HCEC 1CT (cell line): Measurements from ENCODE around the gene ADK.
"Not testable (repeated sequence)": the region's sequence is repeated elsewhere in the genome, so short reads cannot be mapped to it uniquely, and the experiment has no call there.

Source experiments
- DNase-seq: peaks from one replicate; pipeline ENCODE4 v3.0.0-alpha.2; 2017

ADK gene

DNA sequence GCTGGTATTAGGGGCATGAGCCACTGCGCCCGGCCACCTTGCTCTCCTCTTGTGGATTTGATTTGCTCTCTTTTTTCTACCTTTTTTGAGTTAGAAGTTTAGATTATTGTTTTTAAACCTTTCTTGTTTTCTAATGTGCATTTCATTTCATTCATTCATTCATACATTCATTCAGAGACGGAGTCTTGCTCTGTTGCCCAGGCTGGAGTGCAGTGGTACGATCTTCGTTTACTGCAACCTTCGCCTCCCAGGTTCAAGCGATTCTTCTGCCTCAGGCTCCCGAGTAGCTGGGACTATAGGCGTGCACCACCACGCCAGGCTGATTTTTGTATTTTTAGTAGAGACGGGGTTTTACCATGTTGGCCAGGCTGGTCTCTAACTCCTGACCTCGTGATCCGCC lies 37.6 kb downstream of the ADK start:
- not testable (repeated sequence) for DNase-seq

GRCh38 chr10:74189999-74190421 lies 39.0 kb downstream of the ADK start:
- peak; percentile 94 for DNase-seq

- DNase-seq, result no peak
Observed at GRCh38 chr10:74190494-74190893, 39.5 kb downstream of the ADK start.

GRCh38 chr10:74194545-74194944 lies 43.5 kb downstream of the ADK start:
- peak; percentile 59 for DNase-seq

- DNase-seq, result peak; percentile 64
Observed at GRCh38 chr10:74194999-74195398, 44.0 kb downstream of the ADK start.

DNA sequence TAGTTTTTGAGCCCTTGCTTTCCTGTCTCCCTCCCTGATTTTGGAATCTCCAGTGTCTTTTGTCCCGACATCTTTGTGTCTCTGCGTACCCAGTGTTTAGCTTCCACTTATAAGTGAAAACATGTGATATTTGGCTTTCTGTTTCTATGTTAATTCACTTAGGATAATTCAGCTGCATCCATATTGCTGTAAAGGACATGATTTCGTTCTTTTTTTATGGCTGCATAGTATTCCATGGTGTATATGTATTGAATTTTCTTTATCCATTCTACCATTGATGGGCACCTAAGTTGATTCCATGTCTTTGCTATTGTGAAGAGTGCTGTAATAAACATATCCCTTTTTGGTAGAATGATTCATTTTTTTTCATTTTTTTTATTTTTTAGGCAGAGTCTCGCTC lies 48.3 kb downstream of the ADK start:
- no peak for DNase-seq

GRCh38 chr10:74202356-74202755 lies 51.3 kb downstream of the ADK start:
- no peak for DNase-seq

GRCh38 chr10:74206746-74207145 lies 55.7 kb downstream of the ADK start:
- DNase-seq, result no peak

DNA sequence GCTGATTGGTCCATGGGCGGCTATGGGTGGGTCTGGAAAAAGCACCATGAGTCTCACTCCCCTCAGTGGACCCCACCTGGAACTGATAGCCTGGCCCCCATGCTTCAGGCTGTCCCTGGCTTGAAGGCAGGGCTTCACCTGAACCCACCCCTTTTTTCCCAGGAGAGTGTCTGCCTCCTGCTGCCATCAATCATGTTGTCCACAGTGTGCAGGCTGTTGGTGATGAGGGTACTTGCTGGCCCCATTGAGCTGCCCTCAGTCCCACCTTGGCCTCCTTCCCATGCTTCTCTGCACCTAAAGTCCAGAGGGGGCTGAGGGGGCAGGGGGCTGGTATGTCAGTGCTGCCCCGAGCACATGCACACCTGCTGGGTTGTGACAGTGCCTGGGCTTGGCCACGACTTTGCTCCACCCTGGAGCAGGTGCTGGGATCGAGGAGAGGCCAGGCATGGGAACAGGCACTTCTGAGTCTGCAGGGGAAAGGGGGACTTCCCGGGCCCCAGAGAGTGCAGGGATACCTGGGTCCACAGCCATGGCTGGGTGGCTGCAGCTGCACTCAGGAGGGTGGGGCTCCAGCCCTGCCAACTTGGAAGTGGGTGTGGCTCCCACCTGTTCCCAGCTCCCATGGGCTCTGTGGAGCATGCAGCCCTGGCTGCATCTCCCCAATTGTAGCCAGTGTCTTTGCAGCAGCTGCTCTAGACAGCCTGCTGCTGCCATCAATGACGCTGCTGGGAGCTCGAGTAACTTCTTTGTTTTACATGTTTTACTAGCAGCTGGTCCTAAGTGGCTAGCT lies 56.9 kb downstream of the ADK start:
- DNase-seq, result no peak

DNA sequence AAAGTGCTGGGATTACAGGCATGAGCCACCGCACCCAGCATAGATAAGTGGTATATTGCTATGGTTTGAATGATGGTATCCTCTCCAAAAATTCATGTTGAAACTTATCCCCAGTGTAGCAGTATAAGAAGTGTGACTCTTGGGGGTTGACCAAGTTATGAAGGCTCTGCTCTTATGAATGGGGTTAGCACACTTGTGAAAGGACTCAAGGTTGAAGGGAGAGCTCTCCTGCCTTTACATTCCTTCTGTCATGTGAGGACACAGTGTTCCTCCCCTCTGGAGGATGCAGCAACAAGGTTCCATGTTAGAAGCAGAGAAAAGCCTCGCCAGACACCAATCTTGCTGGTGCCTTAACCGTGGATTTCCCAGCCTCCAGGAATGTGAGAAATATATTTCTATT lies 58.0 kb downstream of the ADK start:
- DNase-seq, result no peak

- DNase-seq, result no peak
Observed at GRCh38 chr10:74213019-74213418, 62.0 kb downstream of the ADK start.

- DNase-seq, result peak; percentile 62
Observed at GRCh38 chr10:74213571-74214162, 62.6 kb downstream of the ADK start.

DNA sequence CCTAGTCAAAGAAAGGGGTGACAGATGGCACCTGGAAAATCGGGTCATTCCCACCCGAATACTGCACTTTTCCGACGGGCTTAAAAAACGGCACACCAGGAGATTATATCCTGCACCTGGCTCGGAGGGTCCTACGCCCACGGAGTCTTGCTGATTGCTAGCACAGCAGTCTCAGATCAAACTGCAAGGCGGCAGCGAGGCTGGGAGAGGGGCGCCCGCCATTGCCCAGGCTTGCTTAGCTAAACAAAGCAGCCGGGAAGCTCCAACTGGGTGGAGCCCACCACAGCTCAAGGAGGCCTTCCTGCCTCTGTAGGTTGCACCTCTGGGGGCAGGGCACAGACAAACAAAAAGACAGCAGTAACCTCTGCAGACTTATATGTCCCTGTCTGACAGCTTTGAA lies 66.1 kb downstream of the ADK start:
- not testable (repeated sequence) for DNase-seq

DNA sequence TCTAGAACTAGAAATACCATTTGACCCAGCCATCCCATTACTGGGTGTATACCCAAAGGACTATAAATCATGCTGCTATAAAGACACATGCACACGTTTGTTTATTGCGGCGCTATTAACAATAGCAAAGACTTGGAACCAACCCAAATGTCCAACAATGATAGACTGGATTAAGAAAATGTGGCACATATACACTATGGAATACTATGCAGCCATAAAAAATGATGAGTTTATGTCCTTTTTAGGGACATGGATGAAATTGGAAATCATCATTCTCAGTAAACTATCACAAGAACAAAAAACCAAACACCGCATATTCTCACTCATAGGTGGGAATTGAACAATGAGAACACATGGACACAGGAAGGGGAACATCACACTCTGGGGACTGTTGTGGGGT lies 71.4 kb downstream of the ADK start:
- not testable (repeated sequence) for DNase-seq

GRCh38 chr10:74223755-74224529 lies 72.9 kb downstream of the ADK start:
- DNase-seq, result peak; percentile 78

GRCh38 chr10:74227697-74228424 lies 76.8 kb downstream of the ADK start:
- DNase-seq, result peak; percentile 79

DNA sequence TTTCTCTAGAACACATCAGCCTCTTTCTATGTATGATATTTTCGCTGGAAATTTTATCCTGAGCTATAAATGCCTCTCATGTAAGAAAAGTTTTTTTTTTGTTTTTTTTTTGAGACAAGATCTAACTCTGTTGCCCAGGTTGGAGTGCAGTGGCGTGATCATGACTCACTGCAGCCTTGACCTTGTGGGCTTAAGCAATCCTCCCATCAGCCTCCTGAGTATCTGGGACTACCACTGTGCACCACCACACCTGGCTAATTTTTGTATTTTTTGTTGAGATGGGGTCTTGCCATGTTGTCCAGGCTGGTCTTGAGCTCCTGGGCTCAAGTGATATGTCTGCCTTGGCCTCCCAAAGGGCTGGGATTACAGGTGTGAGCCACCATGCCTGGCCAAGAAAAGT lies 80.4 kb downstream of the ADK start:
- DNase-seq, result peak; percentile 72

GRCh38 chr10:74233281-74233680 lies 82.3 kb downstream of the ADK start:
- DNase-seq, result no peak

- peak; percentile 52 for DNase-seq
Observed at GRCh38 chr10:74234569-74234968, 83.5 kb downstream of the ADK start.

- DNase-seq, result no peak
Observed at GRCh38 chr10:74238031-74238431, 87.0 kb downstream of the ADK start.

DNA sequence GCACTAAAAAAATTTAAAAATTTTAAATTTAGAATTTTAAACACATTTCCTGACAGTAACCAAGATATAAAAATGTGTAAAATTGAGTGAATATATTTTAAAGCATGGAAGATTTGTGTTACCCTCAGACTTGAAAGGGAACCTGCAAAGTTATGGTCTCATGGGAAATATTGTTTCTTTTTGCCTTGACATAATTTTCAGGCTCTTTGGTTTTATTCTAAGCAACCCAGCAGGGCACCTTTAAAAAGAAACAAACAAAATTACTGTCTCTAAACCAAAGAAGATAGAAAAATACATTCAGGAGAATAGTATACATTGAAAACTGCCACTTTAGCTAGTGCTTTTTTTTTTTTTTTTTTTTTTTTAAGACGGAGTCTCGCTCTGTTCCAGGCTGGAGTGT lies 87.5 kb downstream of the ADK start:
- DNase-seq, result no peak

GRCh38 chr10:74243067-74243466 lies 92.0 kb downstream of the ADK start:
- DNase-seq, result no peak

GRCh38 chr10:74244097-74244685 lies 93.2 kb downstream of the ADK start:
- peak; percentile 35 for DNase-seq
